Stimulated activated CD4-positive, alpha-beta T cell treated with anti-CD3 and anti-CD28 coated beads, Interleukin-15, amount 100 ng/mL, for 48 hours (primary cell): ENCODE results near the gene ICA1.

Experiments used
- DNase-seq, 2 donors: peaks; one replicate each; pipeline ENCODE4 v3.0.0-alpha.2; 2020; ENCODE audit warnings: low read depth in 2 of 2

ICA1 gene

GRCh38 chr7:8131694-8132605, 130.0 kb downstream of the ICA1 start:
- DNase-seq, result no peak

- no peak for DNase-seq
Observed at GRCh38 chr7:8130663-8131062, 131.3 kb downstream of the ICA1 start.

GRCh38 chr7:8129318-8129659, 132.7 kb downstream of the ICA1 start:
- DNase-seq, result no peak

- no peak for DNase-seq
Observed at GRCh38 chr7:8128449-8129317, 133.3 kb downstream of the ICA1 start.

- no peak for DNase-seq
Observed at GRCh38 chr7:8126601-8127167, 135.3 kb downstream of the ICA1 start.

- peak; percentile 67 to 76 for DNase-seq
Observed at GRCh38 chr7:8125680-8126444, 136.1 kb downstream of the ICA1 start.

GRCh38 chr7:8121243-8121642, 140.7 kb downstream of the ICA1 start:
- no peak for DNase-seq

- no peak for DNase-seq
Observed at GRCh38 chr7:8120390-8121058, 141.4 kb downstream of the ICA1 start.

- DNase-seq, result no peak
Observed at GRCh38 chr7:8119262-8119661, 142.7 kb downstream of the ICA1 start.

- DNase-seq, result no peak
Observed at GRCh38 chr7:8117195-8117594, 144.8 kb downstream of the ICA1 start.

- DNase-seq, result no peak
Observed at GRCh38 chr7:8115547-8116402, 146.2 kb downstream of the ICA1 start.

GRCh38 chr7:8114175-8114574, 147.8 kb downstream of the ICA1 start:
- DNase-seq, result no peak

GRCh38 chr7:8113184-8113583, 148.8 kb downstream of the ICA1 start:
- no peak for DNase-seq

- no peak for DNase-seq
Observed at GRCh38 chr7:8112685-8113084, 149.3 kb downstream of the ICA1 start.

- no peak for DNase-seq
Observed at GRCh38 chr7:8111282-8111960, 150.5 kb downstream of the ICA1 start.

GRCh38 chr7:8109196-8110022, 152.6 kb downstream of the ICA1 start:
- no peak for DNase-seq

- no peak for DNase-seq
Observed at GRCh38 chr7:8105449-8106095, 156.4 kb downstream of the ICA1 start.

GRCh38 chr7:8103282-8103681, 158.7 kb downstream of the ICA1 start:
- DNase-seq, result no peak
